HuH-7.5 (cell line): ENCODE data around the gene COPS4.
"Not testable (repeated sequence)": the region's sequence is repeated elsewhere in the genome, so short reads cannot be mapped to it uniquely, and the experiment has no call there.

Source experiments
- DNase-seq: peaks from one replicate; pipeline ENCODE4 v3.0.0; 2011; ENCODE audit warnings: low spot score

Gene COPS4

GRCh38 chr4:83023599-83023998, 11.4 kb upstream of the COPS4 start:
- DNase-seq = not testable (repeated sequence)

- no peak for DNase-seq
Measured at GRCh38 chr4:83024233-83024632, 10.8 kb upstream of the COPS4 start.

- DNase-seq = no peak
Measured at GRCh38 chr4:83025563-83025962, 9.4 kb upstream of the COPS4 start.

- no peak for DNase-seq
Measured at GRCh38 chr4:83028976-83029375, 6.0 kb upstream of the COPS4 start.

- DNase-seq = no peak
Measured at GRCh38 chr4:83029688-83030087, 5.3 kb upstream of the COPS4 start.

- DNase-seq = no peak
Measured at GRCh38 chr4:83036991-83037665, 2.1 kb downstream of the COPS4 start.

GRCh38 chr4:83040269-83040668, 5.3 kb downstream of the COPS4 start:
- DNase-seq = no peak

- DNase-seq = not testable (repeated sequence)
Measured at GRCh38 chr4:83043157-83043556, 8.2 kb downstream of the COPS4 start.

GRCh38 chr4:83043801-83044407, 8.9 kb downstream of the COPS4 start:
- no peak for DNase-seq

GRCh38 chr4:83046693-83047473, 11.9 kb downstream of the COPS4 start:
- DNase-seq = no peak

GRCh38 chr4:83048781-83049180, 13.8 kb downstream of the COPS4 start:
- DNase-seq = not testable (repeated sequence)

- DNase-seq = peak; percentile 5
Measured at GRCh38 chr4:83054928-83055327, 19.9 kb downstream of the COPS4 start.

- DNase-seq = no peak
Measured at GRCh38 chr4:83062739-83063138, 27.8 kb downstream of the COPS4 start.

- DNase-seq = no peak
Measured at GRCh38 chr4:83065266-83065665, 30.3 kb downstream of the COPS4 start.

GRCh38 chr4:83067058-83067639, 32.2 kb downstream of the COPS4 start:
- no peak for DNase-seq

GRCh38 chr4:83071116-83071515, 36.1 kb downstream of the COPS4 start:
- DNase-seq = no peak

- peak; percentile 19 for DNase-seq
Measured at GRCh38 chr4:83074086-83074704, 39.2 kb downstream of the COPS4 start.

GRCh38 chr4:83074783-83075182, 39.8 kb downstream of the COPS4 start:
- not testable (repeated sequence) for DNase-seq

GRCh38 chr4:83075311-83076095, 40.5 kb downstream of the COPS4 start:
- DNase-seq = no peak

- no peak for DNase-seq
Measured at GRCh38 chr4:83080561-83080960, 45.6 kb downstream of the COPS4 start.

GRCh38 chr4:83082777-83083176, 47.8 kb downstream of the COPS4 start:
- no peak for DNase-seq
